Measurements from ENCODE around the gene ACTN1. TPM values are rescaled to one million over a fixed set of nuclear protein-coding genes. Genes with fewer than 3 reads are reported as not detected.

ACTN1 gene
- total RNA-seq, 1 donor = 447 TPM

GRCh38 chr14:68956724-68957123 lies 22.4 kb downstream of the ACTN1 start:
- H3K4me3 ChIP-seq (ENCODE audit: insufficient read depth, low read length) = peak overlapping the region; percentile 26
- H3K27ac ChIP-seq (ENCODE audit: low read depth, low read length) = peak overlapping the region; percentile 73
- no peak for DNase-seq (ENCODE audit: insufficient read length, low spot score, missing footprints)
- peaks cover 46% of the 10 kb centered on the region for H3K36me3 ChIP-seq (ENCODE audit: insufficient read depth, low read length)
- H3K4me1 ChIP-seq (ENCODE audit: insufficient read depth, low read length) = peaks cover 88% of the 10 kb centered on the region
- peaks cover 99% of the 10 kb centered on the region for H3K79me2 ChIP-seq (ENCODE audit: insufficient read depth, low read length)
- H4K20me1 ChIP-seq (ENCODE audit: insufficient read depth, low read length) = peaks cover 89% of the 10 kb centered on the region
- H3K4me2 ChIP-seq (ENCODE audit: insufficient read depth, low read length) = peak overlapping the region; percentile 21
- TF ChIP-seq CTCF (IDR thresholded peaks at IDR 0.05; ENCODE audit: extremely low read depth, low read depth, low read length) = no peak
- no peaks in the 10 kb centered on the region for H3K27me3 ChIP-seq (ENCODE audit: insufficient read depth, low read length)
- no peak overlapping the region for H2AFZ ChIP-seq (ENCODE audit: low read length)
- H3K9me3 ChIP-seq (ENCODE audit: low read depth, low read length) = no peaks in the 10 kb centered on the region

GRCh38 chr14:68955851-68956179 lies 23.3 kb downstream of the ACTN1 start:
- no peak for DNase-seq (ENCODE audit: insufficient read length, low spot score, missing footprints)
- H3K27me3 ChIP-seq (ENCODE audit: insufficient read depth, low read length) = no peaks in the 10 kb centered on the region
- H3K36me3 ChIP-seq (ENCODE audit: insufficient read depth, low read length) = peaks cover 50% of the 10 kb centered on the region
- H3K4me2 ChIP-seq (ENCODE audit: insufficient read depth, low read length) = peak overlapping the region; percentile 2
- H3K9me3 ChIP-seq (ENCODE audit: low read depth, low read length) = no peaks in the 10 kb centered on the region
- H3K4me3 ChIP-seq (ENCODE audit: insufficient read depth, low read length) = no peak overlapping the region
- peak overlapping the region; percentile 73 for H3K27ac ChIP-seq (ENCODE audit: low read depth, low read length)
- H3K79me2 ChIP-seq (ENCODE audit: insufficient read depth, low read length) = peaks cover 98% of the 10 kb centered on the region
- peaks cover 86% of the 10 kb centered on the region for H4K20me1 ChIP-seq (ENCODE audit: insufficient read depth, low read length)
- no peak overlapping the region for H2AFZ ChIP-seq (ENCODE audit: low read length)
- peaks cover 92% of the 10 kb centered on the region for H3K4me1 ChIP-seq (ENCODE audit: insufficient read depth, low read length)
- no peak for TF ChIP-seq CTCF (IDR thresholded peaks at IDR 0.05; ENCODE audit: extremely low read depth, low read depth, low read length)

GRCh38 chr14:68955164-68955850 lies 23.8 kb downstream of the ACTN1 start:
- Histone ChIP-seq H3K4me3 (ENCODE audit: insufficient read depth, low read length) (no peak overlapping the region), H3K27ac (ENCODE audit: low read depth, low read length) (peak overlapping the region; percentile 73), H3K36me3 (ENCODE audit: insufficient read depth, low read length) (peaks cover 50% of the 10 kb centered on the region), H4K20me1 (ENCODE audit: insufficient read depth, low read length) (peaks cover 84% of the 10 kb centered on the region), H3K79me2 (ENCODE audit: insufficient read depth, low read length) (peaks cover 98% of the 10 kb centered on the region), H3K4me1 (ENCODE audit: insufficient read depth, low read length) (peaks cover 95% of the 10 kb centered on the region), H3K9me3 (ENCODE audit: low read depth, low read length) (no peaks in the 10 kb centered on the region), H3K27me3 (ENCODE audit: insufficient read depth, low read length) (no peaks in the 10 kb centered on the region), H3K4me2 (ENCODE audit: insufficient read depth, low read length) (peak overlapping the region; percentile 2), H2AFZ (ENCODE audit: low read length) (no peak overlapping the region)
- no peak for TF ChIP-seq CTCF (IDR thresholded peaks at IDR 0.05; ENCODE audit: extremely low read depth, low read depth, low read length)
- no peak for DNase-seq (ENCODE audit: insufficient read length, low spot score, missing footprints)

GRCh38 chr14:68953196-68953555 lies 25.9 kb downstream of the ACTN1 start:
- H3K27ac ChIP-seq (ENCODE audit: low read depth, low read length) = peak overlapping the region; percentile 93
- H3K36me3 ChIP-seq (ENCODE audit: insufficient read depth, low read length) = peaks cover 32% of the 10 kb centered on the region
- peak overlapping the region; percentile 48 for H3K4me3 ChIP-seq (ENCODE audit: insufficient read depth, low read length)
- H2AFZ ChIP-seq (ENCODE audit: low read length) = no peak overlapping the region
- H3K79me2 ChIP-seq (ENCODE audit: insufficient read depth, low read length) = peaks cover 98% of the 10 kb centered on the region
- no peak for DNase-seq (ENCODE audit: insufficient read length, low spot score, missing footprints)
- H3K27me3 ChIP-seq (ENCODE audit: insufficient read depth, low read length) = no peaks in the 10 kb centered on the region
- TF ChIP-seq CTCF (IDR thresholded peaks at IDR 0.05; ENCODE audit: extremely low read depth, low read depth, low read length) = no peak
- H3K9me3 ChIP-seq (ENCODE audit: low read depth, low read length) = no peaks in the 10 kb centered on the region
- H3K4me2 ChIP-seq (ENCODE audit: insufficient read depth, low read length) = peak overlapping the region; percentile 76
- peaks cover 94% of the 10 kb centered on the region for H3K4me1 ChIP-seq (ENCODE audit: insufficient read depth, low read length)
- H4K20me1 ChIP-seq (ENCODE audit: insufficient read depth, low read length) = peaks cover 82% of the 10 kb centered on the region
